GM21526 (cell line): ENCODE results near the gene DYNC1LI1.

Experiments used
- ATAC-seq: cut with Tn5 transposase; IDR thresholded peaks from one replicate; pipeline ENCODE4 v1.9.1; 2021; ENCODE audit warnings: moderate library complexity; ENCODE audit not compliant: unreplicated experiment, low FRiP score

Gene DYNC1LI1

DNA sequence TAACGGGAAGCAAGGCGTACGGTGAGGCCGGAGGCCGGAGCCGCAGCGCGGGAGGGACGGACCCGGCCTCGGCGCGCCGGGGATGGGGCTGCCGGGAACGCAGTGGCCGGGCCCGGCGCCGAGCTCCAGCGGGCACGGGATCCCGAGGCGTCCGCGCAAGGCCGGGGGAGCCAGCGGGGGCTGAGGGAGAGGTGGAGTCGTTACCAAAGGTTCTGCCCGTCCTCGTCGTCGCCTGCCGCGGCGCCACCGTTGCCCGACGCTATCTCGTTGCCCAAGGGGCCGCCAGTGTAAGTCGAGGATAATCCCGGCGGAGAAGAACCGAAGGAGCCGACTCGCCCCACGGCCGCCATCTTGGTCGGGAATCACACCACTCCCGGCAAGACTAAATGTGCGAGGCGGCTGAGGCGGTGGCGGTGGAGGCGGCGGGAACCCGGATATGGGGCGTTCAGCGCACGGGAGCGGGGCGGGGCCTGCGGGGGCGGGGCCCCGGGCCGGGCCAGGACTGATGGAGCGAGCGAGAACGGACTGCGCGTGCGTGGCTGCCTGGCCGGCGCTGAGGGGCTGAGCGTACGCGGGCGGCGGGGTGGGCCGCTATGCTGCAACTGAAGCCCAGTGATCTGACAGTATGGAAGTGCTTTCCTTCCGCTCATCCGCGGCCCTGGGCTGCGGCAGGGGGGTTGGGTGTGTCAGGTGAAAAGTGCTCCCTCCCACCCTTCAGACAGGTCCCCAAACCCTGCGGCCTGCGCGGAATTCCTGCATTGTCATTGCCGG lies at the start of gene DYNC1LI1:
DYNC1LI1 (minus strand) TSS at position 438 of the 771 bp plus-strand sequence; CDS start at position 350, 88 bp downstream.
- peak; percentile 84 for ATAC-seq

DNA sequence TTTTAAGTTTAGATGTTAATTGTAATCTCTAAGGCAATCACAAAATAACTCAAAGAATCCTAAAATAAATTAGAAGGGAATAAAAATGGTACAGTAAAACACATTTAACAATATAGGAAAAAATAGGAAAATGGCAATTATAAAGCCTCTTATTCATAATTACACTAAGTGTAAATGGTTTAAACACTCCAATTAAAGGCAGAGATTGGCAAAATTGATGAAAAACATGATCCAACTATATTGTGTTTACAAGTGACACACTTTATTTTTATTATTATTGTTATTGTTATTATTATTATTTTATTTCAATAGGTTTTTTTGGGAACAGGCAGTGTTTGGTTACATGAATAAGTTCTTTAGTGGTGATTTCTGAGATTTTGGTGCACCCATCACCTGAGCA lies 48.7 kb upstream of the DYNC1LI1 start:
- ATAC-seq: no peak

DNA sequence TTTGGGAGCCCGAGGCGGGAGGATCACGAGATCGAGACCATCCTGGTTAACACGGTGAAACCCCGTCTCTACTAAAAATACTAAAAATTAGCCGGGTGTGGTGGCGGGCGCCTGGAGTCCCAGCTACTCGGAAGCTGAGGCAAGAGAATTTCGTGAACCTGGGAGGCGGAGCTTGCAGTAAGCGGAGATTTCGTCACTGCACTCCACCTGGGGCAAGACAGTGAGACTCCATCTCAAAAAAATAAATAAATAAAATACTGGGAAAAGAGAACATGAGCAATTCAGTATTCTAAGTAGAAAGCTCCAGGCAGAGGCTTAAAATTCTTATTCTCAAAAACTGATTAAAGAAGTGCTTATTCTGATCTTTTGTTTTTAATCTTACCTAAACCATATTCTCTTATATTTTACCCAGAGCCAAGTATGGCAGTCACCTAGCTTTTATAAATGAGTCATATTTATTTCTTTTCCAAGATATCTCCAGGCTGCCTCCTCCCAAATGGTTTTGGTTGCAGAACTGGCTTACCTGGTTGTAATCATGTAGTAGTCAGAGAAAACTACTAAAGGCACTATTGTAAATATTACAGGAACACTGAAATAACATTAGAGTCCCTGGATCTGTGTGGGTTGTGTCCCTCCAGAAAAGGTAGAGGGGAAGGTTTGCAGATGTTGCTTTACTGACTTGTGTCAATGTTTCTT lies 45.8 kb upstream of the DYNC1LI1 start:
- ATAC-seq: no peak

DNA sequence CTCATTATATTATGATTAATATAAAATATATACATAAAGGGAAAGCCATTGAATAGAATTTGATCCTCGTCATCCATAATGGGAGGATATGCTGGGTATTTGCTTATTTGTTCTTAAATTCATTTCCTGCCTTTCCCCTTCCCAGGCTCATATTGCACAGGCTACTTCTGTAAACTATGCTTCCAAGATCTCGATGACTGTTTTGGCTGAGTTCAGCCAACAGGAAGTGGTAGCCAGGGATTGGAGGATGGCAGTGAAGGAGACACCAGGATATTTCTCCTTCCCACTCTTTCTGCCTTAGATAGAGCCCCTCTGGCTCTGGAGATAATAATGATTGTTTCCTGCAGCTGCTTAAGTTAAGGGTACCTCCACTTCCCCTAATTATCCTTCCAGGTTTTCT lies 44.3 kb upstream of the DYNC1LI1 start:
- ATAC-seq: no peak

DNA sequence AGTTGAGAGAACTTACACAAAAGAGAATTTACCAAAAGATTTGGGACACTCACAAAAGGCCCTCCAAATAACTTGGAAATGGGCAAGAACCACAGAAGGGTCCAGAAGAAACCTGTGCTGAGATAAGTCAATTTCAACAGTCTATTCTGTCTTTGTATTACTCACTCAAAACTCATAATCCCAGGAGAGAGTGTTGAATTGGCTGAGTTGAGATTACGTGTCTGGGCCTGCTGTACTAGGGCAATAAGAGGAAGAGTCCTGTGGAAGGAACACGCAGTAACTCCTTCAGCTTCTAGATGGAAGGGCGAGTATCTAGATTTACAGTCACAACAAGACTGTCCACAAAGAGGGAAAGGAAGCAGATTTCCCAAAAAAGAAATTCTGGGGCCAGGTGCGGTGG lies 42.5 kb upstream of the DYNC1LI1 start:
- ATAC-seq: no peak

DNA sequence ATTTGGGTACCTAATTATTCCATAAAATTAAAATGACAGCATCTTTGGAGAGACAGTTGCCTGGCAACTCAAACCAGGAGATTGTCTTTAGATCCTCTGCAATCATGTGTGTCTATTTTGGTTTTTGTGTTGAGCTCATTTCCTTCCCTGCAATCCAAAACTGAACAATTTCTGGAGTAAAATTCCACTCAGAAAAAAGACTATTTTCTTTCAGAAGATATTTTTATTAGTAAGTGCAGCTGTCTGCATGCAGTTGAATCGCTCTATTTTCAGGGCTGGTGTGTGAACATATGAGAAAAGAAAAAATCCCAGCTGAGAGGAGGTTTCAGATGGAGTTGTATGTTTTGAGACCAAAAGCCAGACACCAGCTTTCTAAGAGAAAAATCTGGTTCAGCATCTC lies 41.9 kb upstream of the DYNC1LI1 start:
- ATAC-seq: no peak

DNA sequence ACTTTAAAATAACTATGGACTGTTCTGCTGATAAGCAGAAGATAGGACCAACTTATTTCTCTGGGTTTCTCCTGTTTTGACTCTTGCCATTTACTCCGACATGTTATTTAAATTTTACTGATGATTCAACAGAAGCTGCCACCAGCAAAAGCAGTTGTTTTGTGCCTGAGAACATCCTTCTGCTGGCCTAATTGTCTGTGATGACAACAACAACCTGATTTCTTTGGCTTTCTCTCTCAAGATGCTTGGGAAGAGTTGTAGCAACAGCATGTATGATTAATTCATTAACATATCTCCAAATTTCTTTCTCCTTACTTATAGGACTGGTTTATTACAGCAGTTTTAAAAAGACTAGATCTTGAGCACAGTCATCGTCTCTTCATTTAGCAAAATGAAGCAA lies 36.9 kb upstream of the DYNC1LI1 start:
- ATAC-seq: no peak

DNA sequence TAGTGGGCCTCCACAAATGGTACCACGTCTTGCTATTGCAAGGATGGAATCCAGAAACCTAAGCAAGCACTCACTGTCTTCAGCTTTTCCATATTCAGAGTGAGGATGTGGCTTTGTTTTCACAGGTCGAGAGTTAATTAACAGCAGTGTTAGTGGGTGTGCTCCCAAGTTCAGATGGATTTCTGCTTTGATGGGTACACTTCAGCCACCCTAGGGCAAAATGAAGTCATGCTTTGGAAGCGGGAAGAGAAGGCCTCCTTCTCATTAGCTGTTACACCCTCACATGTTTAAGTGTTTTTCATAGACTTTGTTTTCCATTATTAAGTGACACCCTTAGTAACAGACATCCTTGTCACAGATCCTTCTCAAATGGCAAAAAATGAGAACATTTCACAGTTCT lies 36.3 kb upstream of the DYNC1LI1 start:
- no peak for ATAC-seq

DNA sequence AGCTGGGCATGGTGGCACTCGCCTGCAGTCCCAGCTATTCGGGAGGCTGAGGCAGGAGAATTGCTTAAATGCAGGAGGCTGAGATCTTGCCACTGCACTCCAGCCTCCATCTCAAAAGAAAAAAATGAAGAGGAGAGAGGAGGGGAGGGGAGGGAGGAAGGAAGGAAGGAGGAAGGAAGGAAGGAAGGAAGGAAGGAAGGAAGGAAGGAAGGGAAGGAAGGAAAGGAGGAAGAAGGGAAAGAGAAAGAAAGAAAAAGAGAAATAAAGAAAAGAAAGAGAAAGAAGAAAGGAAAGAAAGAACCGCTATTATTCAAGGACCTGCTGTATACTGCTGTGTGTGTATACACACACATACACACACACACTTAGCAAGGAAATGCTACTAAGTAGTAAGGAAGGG lies 35.6 kb upstream of the DYNC1LI1 start:
- no peak for ATAC-seq

DNA sequence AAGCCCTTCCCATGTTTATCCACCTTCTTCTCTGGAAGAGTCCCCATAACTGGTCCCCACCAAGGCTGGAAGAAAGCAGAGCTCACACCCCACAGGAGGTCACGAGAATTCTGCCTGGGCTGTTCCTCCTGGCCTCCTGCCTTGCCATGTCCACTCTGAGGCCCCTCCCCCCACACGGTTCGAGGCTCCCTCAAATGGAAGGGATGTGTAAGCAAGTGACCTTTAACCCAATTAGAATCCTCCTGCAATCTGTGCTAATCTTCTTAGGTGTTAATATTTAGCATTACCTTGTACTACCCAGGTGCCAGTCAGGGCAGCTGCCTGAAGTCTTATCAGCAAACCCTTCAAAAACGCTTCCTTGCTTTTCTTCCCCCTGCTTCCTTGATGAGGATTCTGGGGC lies 32.4 kb upstream of the DYNC1LI1 start:
- no peak for ATAC-seq

DNA sequence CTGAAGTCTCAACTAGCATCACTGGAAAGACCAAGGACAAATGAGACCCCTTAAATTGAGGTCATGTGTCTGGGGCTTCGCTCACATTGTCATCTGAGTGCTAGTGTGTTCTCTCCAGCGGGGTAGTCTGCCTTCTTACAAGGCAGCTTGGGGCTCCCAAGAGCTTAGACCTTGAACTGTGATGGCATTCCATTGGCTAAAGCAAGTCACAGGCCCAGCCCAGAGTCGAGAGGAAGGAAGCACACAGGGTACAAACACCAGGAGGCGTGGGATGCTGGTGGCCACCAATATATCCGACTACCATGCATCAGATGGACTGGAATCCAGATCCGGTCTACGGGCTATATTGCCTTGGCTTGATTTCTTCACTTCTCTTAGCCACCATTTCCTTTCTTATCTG lies 31.5 kb upstream of the DYNC1LI1 start:
- no peak for ATAC-seq

DNA sequence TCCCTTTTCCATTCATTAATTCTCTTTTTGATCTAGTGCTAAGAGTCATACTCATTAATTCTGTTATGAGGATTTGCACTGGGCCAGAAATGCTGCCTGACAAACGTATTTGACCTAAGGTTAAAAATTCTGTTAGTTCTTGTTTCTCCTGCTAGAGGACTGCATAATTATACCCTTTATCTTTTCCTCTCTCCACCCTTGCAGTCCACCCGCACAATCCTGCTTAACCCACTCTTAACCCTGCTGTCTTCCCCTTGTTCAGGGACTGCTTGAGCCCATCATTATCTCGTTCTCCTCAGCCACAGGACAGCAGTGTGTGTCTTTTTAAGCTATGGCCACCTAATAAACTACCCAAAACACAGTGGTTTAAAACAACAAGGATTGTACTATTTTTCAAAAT lies 31.1 kb upstream of the DYNC1LI1 start:
- no peak for ATAC-seq

DNA sequence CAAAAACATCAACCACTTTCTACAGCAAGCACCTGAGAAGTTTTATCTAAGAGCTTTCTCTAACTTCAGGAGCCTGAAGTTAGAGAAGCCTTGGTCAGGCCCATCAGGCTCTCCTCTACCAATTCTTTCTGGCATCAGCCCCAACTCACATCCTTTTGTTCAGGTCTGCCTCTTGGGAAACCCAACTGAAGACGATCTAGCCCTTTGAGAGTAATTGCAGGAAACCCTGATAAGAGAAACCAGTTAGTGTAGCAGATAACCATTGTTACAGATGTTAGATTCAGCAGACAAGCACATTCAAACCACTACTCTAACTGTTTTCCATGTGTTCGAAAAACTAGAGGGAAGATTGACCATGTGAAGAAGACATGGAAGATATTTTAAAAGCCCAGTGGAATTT lies 27.0 kb upstream of the DYNC1LI1 start:
- ATAC-seq: no peak

DNA sequence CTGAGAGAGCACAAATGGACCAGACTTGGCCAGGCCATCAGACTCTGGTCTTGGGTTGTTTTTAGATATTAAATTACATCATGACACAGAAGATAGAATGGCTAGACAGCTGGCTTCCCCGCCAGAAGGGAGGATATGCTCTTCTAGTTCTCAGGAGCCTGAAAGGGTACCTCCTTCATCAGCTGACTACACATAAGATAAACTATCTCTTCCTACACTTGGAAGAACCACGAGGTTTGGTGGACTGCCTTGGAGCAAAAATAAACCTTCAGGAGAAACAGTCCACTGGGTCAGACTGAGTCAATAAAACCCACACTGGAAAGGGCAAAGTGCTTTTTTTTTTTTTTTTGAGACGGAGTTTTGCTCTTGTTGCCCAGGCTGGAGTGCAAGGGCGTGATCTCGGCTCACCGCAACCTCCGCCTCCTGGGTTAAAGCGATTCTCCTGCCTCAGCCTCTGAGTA lies 26.3 kb upstream of the DYNC1LI1 start:
- ATAC-seq: no peak

DNA sequence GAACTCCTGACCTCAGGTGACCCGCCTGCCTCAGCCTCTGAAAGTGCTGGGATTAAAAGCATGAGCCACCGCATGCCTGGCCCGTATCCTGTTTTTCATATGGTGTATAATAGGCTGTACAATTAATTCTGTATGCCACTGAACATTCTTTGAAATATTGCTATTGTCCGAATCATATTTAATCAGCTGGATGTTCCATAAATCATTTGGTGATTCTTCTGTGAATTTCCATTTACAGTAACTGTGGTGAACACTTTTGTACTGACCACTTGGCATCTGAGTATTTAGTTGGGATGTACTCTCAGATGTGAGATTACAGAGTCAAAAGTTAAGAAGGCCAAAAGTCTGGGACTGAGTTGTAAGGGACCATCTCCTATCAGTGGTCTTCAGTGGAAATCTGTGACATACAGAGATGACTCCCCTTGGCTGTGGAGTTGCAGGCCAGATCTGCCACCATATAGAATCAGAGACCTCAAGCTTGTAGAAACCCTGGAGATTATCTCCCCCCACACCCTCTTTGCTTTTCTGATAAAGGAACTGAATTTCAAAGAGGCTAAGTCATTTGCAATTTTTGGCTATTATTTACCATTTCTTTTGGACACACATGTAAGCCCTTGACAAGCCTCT lies 25.7 kb upstream of the DYNC1LI1 start:
- ATAC-seq: no peak

DNA sequence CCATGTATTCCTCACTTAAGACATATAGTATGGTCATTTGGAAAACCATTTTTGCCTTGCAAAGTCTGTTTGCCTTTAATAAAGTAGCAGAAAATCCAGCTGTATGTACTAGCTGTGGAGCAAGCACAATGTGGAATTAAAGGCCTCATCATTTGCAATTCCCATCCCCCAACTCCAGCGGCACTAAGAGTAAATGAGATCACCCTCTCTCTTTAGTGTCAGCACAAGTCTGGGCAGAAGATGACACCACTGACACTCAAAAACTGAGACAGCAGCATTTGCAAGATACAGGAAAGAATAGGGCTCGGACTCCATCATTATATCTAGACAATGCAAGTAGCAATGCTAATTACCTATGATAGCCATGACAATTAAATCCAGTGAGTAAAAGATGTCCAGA lies 24.7 kb upstream of the DYNC1LI1 start:
- no peak for ATAC-seq

DNA sequence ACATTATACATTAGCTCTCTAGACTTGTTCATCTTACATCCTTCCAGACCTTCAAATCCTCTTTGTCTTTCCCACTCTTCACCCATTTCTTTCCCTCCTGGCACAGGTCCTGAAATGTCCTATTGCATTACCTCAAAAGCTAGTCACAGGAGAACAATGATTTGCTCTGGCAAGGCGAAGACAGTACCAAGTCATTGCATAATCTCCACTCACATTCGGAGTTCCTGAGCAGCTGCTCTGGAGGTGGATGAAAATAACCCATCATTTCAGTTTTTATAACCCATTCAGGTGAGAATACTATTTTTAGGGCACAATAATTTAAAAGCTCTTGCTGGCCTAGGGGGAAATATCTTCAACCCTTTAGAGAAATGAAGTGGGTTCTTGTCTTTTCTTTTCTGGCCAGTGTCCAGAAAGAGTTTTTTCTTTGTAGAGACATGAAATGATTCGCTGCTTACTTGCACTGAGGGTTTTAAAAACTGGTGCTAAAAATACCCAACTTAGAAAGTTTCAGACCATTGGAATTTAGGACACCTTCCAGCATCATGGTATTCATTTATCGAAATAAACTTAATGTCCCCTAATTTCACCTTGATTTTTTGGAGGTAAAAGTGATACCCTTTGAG lies 23.4 kb upstream of the DYNC1LI1 start:
- no peak for ATAC-seq

DNA sequence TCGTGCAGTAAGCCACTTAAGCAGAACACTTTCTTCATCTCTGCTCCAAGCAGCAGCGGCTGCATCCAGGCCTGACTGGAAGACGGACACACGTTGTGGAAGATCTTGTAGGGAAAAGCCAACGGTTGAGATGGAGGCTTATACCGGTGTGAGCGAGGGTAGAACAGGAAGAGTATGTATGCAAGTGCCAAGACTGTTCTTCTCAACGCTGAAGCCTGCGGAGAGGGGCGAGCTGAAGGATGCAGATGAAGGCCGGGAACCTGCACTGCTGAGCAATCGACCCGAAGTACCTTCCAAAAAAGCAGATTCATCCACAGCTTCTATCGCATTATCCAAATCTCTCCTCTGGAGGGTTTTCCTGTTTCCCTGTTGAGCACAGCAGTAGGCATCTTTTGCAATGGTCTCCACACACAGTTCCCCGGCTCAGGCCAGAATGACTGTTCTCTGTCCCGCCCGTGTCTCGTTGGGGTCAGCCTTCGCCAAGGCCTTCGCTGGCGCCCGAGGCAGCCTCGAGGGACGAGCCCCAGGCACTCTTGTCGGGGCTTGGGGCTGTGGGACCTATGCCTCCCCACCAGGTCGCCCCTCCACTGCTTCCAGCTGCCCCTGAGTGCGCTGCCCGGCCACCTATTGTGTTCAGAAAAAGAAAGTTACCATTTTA lies 22.2 kb upstream of the DYNC1LI1 start:
- ATAC-seq: no peak

DNA sequence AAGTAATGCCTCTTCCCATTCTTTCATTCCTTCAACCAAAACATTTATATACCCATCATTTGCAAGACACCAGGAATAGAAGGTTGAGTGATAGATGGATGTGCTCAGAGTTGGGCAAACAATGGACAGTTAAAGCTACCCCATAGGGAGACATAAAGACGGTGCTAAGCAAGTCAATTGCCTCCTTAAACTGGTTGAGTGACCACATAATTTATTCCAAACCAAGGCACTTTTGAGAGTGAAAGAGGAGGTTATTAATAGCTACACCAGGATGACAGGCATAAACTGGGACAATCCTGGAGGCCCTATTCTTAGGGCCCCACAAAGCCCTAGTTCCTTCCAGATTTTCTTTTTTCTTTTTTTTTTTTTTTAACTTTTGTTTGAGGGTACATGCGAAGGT lies 21.4 kb upstream of the DYNC1LI1 start:
- ATAC-seq: no peak

DNA sequence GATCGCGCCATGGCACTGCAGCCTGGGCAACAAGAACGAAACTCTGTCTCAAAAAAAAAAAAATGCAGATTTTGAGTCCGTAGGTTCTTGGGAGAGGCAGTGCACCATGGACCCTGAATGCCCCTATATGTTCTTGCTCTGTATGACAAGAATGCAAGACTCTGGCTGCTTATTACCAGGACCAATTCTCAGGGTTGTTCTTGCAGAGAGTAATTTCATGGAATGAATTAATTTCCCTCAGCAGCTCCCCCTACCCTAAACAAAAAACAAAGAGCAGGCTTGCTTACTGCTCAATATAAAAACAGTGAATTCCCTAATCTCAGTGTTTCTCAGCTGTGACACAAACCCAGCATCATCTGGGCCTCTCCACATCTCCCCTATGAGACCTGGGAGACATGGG lies 20.5 kb upstream of the DYNC1LI1 start:
- ATAC-seq: no peak

DNA sequence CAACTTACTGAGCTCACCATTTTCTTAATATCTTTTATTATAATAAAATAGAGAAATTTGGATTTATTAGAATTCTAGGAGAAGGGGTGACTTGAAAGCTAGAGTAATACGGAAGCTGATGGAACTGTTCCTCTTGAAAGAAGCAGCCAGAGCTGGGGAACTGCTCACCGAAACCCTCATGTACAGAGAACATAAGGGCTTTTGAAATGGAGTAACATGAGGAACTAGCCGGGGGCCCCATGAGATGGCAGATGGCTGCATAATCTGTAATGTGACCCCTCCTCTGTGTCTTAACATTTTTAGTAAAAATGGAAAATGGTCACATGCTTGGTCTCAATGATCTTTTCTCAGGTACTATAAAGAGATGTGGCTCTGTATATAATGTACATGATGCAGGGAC lies 15.7 kb upstream of the DYNC1LI1 start:
- ATAC-seq: no peak
